GM21390 (cell line): ENCODE results near the gene UTP3.
"Not testable (repeated sequence)": the region's sequence is repeated elsewhere in the genome, so short reads cannot be mapped to it uniquely, and the experiment has no call there.

Experiments used
- ATAC-seq: cut with Tn5 transposase; IDR thresholded peaks from one replicate; pipeline ENCODE4 v1.9.1; 2021; ENCODE audit not compliant: unreplicated experiment

The UTP3 gene, protein sequence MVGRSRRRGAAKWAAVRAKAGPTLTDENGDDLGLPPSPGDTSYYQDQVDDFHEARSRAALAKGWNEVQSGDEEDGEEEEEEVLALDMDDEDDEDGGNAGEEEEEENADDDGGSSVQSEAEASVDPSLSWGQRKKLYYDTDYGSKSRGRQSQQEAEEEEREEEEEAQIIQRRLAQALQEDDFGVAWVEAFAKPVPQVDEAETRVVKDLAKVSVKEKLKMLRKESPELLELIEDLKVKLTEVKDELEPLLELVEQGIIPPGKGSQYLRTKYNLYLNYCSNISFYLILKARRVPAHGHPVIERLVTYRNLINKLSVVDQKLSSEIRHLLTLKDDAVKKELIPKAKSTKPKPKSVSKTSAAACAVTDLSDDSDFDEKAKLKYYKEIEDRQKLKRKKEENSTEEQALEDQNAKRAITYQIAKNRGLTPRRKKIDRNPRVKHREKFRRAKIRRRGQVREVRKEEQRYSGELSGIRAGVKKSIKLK

DNA sequence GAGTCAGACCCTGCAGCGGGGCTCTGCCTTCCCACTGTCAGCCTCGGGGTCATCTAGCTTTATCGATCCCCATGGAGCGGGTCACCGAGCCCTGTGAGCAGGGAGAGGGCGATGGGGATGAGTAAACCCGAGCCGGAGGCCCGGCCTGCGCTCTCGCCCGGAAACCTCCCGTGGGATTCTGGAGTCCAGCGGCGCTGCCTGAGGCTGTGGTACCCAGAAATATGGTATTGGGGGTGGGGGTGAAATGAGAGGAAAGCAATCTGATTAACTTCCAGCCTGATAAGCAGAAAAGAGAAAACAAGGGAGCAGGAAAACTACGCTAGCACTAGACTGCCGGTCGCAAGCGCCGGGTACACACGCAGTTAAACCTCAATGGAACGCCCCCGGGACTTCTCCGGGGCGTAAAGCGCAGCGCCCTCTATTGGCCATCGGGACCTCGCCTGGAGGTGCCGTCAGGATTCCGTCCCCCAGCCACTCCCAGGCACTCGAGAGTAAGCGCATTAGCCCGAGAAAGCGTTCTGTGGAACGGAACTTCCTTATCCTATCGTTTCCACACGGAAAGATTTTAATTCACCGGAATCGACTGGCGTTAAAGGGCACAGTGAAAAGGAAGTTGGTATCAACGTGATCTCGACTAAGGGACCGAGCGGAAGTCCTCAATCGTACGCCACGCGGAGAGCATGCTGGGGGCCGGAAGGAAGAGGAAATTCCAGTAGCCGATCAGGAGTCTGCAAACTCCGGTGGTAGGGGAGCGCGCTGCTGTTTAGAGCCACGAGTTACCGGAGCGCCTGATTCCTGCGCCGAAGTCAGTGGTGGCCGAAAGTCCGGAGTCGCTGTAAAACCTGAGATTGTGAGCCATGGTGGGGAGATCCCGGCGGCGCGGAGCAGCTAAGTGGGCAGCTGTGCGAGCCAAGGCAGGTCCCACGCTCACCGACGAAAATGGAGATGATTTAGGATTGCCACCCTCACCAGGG lies at the start of gene UTP3:
Gene UTP3 (plus strand): TSS at position 712 of the 974 bp plus-strand sequence. CDS start 146 bp downstream, at position 858.
- peak; percentile 93 for ATAC-seq

DNA sequence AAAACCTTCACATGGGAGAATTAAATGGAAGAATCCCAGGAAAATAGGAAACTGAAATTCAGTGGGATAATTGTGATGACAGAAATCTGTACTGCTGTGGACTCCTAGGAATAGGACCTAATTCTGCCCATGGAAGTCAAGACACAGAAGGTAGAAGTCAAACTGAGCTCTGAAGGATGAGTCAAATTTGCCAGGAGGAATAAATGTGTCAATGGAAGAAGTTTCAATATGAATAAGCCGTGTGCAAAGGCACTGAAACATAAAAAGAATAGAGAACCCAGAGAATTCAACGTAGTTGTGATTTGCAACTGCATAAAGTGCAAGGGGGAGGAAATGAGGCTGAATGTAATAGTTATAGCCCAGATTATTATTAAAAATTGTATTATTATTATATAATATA lies 48.1 kb upstream of the UTP3 start:
- ATAC-seq, result peak; percentile 55

DNA sequence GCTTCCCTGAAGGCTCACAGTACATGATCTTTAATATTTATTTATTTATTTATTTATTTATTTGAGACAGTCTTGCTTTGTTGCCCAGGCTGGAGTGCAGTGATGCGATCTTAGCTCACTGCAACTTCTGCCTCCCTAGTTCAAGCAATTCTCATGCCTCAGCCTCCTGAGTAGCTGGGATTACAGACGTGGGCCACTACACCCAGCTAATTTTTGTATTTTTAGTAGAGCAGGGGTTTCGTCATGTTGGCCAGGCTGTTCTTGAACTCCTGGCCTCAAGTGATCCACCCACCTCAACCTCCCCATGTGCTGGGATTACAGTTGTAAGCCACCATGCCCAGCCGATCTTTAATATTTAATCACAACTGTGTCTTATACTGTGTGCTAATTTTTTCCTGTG lies 37.6 kb upstream of the UTP3 start:
- not testable (repeated sequence) for ATAC-seq

DNA sequence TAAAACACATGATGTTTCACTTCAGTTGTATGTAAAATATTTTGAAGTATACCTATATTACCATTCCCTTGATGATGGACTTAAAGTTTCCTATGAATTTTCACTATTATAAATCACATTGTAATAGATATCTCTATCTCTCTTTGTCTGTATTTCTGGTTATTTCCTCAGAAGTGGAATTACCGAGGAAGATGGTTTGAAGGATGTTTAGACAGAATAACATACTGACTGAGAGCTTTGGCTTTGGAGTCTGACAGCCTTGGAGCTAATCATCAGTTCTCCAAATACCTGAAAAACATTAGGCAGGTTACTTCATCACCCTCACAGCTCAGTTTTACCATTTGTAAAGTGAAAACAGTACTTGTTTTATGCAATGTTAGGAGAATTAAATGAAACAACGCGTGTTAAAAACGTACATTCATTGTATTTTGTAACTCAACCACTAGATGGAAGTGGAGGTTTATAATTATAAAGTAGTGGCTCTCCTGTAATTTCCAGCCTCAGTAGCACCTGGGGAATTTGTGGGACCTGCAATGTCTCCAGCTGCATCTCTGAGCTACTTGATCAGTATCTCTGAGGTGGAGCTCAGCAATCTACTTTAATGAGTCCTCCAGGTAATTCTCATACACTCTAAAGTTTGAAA lies 36.3 kb upstream of the UTP3 start:
- no peak for ATAC-seq

DNA sequence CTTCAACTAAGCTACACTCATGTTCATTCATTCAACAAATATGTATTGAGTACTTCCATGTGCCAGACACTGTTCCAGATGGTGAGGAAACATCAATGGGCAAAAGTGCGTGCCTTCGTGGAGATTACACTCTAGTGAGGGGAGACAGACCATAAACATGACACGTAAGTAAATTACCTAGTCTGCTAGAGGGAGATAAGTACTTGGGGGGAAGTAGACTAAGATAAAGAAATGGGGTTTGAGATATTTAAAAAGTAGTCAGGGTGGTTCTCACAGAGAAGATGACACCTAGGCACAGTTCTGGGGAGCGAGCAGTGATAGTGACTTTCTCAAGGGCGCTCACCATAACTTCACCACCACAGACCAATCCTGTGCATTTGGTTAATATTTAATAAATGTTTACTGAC lies 33.7 kb upstream of the UTP3 start:
- no peak for ATAC-seq

DNA sequence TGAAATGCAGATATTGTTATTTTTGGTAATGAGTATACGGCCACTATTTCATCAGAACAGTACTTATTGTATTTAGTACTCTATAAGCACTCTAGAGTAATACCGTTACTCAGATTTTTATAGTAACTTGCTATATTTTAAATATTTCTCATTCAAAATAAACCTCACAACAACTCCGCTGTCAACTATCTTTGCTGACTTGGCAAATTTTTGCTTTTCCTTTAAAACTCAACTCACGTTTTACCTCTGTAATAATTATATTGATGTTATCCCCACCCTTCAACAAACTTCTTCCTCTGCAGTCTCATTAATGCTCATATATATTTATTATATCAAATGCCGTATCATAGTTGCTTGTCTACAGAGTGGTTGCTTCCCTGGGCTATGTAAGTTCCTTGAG lies 31.0 kb upstream of the UTP3 start:
- no peak for ATAC-seq

DNA sequence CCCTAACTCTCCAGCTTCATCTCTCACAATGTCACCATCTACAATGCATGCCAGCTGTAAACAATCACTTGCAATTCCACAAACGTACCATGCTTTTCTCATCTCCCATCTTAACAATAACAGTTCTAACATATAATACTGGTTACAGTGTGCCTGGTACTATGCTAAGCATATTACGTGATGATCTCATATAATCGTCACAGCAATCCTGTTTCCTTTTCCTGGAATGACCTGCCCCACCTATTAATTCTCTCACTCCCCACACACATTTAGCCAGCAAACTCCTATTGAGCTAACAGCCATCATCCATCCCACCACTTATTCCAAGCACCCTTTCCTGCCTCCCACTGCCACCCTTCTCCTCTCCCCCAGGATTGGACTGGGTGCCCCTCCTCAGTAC lies 29.9 kb upstream of the UTP3 start:
- no peak for ATAC-seq

DNA sequence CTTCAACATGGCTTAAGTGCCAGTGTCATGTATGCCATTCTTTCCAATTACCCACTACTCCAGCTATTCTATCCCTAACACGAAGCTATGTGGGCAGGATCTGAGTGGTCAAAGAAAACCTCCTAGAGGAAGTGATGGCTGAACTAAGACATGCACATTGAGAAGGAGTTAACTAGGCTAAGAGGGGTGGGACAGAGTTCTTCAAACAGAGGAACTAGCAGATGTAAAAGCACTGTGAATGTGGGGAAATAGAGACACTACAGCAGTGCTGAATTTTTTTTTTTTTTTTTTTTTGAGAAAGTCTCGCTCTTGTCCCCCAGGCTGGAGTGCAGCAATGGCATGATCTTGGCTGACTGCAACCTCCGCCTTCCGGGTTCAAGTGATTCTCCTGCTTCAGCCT lies 28.2 kb upstream of the UTP3 start:
- ATAC-seq, result no peak

DNA sequence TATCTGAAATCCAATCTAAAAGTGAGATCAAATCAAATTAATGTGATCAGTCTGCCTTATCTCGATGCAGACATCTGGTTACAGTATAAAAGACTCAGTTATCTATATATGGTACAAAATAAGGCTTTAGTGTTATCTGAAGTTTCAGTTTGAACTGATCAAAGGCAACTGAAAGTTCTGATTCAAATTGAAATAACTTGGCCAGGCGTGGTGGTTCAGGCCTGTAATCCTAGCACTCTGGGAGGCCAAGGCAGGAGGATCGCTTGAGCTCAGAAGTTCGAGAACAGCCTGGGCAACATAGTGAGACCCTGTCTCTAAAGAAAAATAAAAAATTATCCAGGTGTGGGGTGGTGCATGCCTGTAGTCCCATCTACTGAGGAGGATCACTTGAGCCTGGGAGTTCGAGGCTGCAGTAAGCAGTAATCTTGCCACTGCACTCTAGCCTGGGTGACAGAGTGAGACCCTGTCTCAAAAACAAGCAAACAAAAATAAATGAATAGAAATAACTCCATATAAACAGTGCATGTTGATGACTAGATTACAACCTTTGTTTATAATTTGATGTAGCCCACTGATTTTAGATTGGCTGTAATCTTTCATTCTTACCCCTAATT lies 26.9 kb upstream of the UTP3 start:
- peak; percentile 77 for ATAC-seq

DNA sequence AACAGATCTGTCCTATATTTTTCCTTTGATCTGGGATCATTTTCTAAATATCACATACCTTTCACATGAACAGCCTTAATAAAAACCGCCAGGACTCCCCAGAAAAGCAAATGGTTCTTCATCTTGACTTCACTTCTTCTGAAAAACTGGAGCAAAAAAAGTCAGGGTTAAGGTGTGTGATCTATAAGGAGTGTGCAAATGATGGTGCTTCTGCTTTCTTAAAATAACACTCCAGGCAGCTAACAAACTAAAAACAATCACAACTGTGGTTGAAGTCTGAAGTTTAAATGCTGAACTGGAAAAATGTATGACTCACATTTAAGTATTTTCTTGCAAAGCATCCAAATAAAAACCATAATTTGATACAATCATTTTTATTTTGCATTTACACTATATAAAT lies 22.0 kb upstream of the UTP3 start, which contains the start of gene JCHAIN:
Gene JCHAIN (minus strand): TSS at position 140 of the 400 bp plus-strand sequence. CDS start 18 bp downstream, at position 122.
- peak; percentile 59 for ATAC-seq

DNA sequence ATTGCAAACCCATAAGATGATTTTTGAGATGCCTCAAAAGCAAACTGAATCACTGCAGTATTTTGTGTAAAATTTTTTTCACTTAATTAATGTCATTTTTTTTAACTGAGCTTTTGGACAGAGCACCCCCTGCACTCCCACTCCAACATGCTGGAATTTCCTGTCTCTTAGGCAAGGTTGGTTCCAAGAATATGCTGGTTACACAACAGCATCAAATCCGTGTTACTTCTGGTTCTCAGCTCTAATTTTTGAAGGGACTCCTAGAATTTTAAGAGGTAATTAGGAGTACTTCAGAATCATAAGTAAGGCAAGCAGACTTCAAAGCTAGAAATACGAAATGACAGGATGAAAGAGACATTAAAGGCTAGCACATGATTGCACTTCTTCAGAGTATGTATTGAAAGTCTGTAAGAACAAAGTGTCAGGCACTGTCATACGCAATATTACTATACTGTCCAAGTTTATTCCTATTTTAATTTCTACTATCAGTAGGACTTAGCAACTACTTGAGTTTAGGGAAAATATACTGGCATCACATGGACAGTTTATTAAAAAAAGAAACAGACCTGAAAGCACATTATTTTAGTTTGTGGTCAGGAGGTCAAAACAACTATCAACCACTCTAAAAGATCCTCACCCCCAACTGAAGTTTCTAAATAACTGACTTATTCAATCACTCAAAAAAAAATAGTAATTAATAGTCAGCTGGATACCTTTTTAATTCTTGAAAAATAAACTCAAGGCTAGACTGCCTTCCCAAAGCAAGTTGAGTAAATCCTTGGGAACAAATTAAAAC lies 20.4 kb upstream of the UTP3 start:
- ATAC-seq, result peak; percentile 45

DNA sequence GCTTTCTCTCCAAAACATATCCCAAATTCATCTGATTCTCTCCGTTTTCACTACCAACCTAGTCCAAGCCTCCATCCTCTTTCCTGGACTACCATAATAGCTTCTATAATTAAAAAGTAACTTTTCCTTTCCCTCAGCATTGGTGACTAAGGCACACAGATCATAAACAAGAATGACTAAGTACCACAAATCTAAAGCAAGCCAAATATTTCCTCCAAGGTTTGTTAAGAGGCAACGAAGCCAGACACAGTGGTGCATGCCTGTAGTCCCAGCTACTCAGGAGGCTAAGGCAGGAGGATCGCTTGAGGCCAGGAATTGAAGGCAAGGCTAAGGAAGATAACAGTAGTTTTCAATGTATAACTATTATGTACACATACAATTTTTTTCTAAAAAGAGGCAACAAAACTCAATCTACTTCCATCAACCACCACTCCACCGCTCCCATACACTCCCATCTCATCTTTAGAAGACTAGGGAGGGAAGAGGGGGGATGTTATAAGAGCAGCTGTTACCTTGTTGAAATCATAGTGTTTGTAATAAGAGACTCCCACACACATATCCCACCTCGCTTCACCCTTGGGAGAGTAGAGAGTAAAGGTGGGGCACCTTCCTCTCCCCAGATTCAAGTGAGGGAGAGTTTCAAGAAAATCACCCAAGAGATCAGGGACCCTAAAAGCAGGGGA lies 17.9 kb upstream of the UTP3 start:
- ATAC-seq, result no peak

DNA sequence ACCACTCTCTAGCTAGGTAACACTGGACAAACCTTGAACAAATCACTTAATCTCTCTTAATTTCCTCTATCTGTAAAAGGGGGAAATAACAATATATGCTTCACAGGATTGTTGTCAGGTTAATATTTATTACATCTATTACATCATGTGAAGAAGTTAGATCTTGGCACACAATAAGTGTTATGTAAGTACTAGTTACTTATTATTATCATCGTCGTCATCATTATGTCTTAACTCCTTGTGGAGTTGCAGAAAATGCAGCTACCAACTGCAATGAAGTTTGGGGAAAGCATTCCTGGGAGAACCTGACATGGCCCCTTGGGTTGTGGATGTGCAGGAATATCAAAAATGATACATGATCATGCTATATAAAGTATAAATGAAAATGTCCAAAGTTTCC lies 17.2 kb upstream of the UTP3 start:
- ATAC-seq, result no peak

DNA sequence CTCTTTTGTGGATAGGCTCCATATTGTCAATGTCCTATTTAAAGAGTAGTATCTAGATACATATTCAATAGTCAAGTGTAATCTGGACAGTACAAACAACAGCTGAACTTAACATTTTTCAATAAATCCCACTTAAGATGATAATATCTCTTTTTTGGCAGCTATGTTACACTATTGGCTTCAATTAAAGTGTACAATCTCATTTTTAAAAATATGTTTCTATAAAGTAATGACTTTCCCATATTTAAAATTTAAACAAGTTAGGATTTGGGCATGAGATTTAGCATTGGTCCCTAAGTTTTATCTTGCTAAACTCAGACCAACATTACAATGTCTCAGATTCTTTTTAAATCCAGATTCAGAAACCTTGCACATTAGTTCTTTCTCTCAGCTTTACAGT lies 14.1 kb upstream of the UTP3 start:
- no peak for ATAC-seq

DNA sequence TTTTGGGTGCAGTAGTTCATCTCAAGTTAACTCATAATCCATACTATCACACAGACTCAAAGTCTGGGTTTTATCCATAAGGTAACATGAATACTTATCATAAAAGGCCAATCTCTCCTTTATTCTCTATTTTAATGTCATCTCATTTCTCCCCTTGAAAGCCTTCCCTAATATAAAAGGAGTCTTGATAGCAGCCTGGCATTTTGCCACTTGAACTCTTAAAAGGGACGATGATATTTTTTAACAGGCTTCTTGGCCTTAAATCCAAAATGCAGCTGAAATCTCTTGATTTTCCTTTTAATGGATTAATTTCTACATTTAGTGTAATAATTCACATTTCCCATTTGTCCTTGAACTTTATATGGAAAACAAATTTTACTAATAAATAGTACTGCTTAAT lies 13.6 kb upstream of the UTP3 start:
- ATAC-seq, result no peak

DNA sequence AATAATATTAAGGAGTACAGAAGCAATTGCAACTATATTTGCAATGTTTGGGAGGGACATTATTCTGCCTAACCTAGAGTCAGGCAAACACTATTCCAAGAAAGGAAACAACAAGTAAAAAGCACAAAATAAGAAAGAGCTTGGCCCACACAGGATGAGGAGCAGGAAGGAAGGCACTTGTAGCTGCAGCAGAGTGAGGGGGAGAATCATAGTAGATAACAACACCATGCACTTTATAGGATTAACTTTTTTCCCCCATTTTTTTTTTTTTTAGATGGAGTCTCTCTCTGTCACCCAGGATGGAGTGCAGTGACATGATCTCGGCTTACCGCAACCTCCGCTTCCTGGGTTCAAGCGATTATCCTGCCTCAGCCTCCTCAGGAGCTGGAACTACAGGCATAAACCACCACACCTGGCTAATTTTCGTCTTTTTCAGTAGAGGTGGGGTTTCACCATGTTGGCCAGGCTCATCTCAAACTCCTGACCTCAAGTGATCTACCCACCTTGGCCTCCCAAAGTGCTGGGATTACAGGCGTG lies 11.7 kb upstream of the UTP3 start:
- ATAC-seq, result no peak

DNA sequence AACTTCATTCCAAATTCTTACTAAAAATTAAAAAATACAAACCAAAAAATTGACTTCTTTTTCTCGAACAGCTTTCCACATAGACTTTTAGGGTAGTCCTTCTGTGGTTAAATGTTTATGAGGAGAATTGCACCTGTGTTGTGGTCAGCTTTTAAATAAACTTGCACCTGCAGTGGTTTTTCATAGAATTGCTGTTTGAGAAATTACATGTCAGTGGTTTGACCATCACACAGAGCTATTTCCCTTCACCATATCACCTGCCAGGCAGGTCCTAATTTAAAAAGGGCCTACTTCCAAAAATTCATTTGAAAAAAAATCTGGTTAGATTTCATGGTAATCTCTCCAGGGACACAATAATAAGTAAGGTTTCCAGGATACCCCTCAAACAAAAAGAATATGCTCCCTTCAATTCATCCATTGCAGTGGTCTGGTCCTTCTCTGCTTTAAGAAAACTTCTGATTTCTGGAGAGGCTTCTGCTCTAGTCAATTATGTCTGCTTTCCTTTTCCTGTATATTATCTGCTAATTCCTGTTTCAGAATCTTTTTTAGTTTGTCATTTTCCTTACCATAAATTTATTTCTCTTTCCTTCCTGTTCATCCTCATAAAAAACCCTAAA lies 9.8 kb upstream of the UTP3 start:
- ATAC-seq, result peak; percentile 74

DNA sequence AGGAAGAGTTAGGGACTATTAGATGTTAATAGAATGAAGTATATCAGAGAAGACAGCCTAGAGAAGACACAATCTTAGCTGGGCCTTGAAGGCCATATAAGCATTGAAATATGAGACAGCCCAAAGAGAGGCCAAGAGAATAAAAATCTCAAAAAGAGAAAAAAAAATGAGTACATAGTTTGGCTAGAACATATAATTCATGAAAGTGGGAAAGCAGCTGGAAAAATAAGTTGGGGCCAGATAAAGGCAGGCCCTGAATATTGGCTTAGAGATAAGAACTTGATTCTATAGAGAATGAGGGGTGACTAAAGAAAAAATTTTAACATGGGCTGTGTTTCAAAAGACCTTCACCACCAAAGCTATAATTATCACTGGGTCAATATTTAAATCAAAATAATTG lies 7.4 kb upstream of the UTP3 start:
- ATAC-seq, result no peak

DNA sequence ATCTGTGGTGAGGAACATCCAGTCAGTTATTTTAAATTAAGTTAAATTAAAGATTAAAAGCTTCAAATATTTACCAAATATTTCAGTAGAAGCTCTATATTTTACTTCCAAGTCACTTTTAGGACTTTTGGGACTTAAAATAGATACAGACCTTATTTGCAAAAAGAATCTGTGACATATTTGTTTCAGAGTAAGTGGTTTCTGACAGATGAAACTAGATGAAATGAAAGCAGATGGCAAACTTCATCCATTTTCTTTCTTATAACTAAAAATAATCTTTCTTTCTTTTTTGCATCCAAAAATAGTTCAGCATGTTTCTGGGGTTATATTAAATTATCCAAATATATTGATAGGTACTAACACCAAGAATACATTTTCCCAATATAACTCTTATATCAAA lies 6.6 kb upstream of the UTP3 start:
- peak; percentile 47 for ATAC-seq
